MV-4-11 (cell line): Measurements from ENCODE around the gene TNFAIP1.
"Not testable (repeated sequence)": the region's sequence is repeated elsewhere in the genome, so short reads cannot be mapped to it uniquely, and the experiment has no call there.

ENCODE experiments used
- DNase-seq: peaks from one replicate; lab custom pipeline; 2025; lab: John Stamatoyannopoulos, UW

TNFAIP1 gene

DNA sequence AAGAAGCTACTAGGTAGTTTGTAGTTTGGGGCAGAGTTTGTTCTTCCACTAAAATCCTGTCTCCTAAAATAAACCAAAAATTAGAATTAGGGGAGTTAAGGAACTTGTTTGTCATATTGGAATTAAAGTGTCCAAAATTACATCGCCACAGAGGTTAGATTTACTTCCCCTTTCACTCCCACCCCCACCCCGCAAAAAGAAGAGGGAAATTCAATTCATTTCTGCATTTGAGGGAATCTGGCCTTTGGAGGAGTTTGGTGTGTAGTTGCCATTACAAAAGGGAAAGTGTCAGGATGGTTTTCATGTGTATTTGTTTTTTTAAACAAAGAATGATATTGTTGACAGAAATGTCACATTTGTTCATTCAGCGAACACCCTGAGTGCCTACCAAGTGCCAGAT, 10.8 kb upstream of the TNFAIP1 start:
- DNase-seq, result peak; percentile 64

- DNase-seq, result no peak
These were observed 10.3 kb upstream of the TNFAIP1 start for GRCh38 chr17:28325211-28325610.

GRCh38 chr17:28326114-28326513, 9.4 kb upstream of the TNFAIP1 start:
- no peak for DNase-seq

DNA sequence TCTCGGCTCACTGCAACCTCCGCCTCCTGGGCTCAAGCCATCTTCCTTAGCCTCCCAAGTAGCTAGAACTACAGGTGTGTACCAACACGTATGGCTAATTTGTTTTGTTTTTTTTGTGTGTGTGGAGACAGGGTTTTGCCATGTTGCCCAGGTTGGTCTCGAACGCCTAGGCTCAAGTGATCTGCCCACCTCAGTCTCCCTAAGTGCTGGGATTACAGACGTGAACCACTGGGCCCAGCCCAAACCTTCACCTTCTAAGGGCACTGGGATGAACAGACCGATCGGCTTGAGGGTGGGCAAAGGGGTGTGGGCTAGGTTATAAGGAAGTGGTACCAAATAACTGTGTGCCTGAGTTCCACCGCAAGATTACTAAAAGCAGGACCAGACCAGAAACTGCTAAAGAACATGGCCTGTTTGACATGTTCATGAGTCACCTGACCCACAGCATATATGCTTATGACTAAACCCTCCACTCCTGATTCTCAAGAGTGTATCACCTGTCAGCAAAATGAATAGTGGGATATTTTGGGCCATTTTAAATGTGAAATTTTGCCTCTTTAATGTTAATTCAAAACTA, 8.4 kb upstream of the TNFAIP1 start:
- DNase-seq, result no peak

- no peak for DNase-seq
These were observed 7.9 kb upstream of the TNFAIP1 start for GRCh38 chr17:28327709-28328108.

- DNase-seq, result no peak
These were observed 7.2 kb upstream of the TNFAIP1 start for GRCh38 chr17:28328325-28328724.

DNA sequence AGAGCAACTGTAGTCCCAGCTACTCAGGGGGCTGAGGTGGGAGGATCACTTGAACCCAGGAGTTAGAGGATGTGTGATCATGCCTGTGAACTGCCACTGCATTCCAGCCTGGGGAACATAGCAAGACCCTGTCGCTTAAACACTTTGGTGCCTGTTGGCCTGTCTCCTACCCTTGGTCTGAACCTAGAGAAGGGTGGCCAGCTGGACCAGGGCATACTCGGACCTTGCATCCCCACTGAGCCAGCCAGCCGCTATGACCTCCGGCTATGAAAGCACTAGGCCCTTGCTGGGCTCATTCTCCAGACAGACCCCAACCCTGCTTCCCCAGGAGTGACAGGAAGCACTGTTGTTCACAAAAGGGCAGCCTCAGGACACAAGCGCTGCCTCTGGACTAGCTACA, 4.9 kb upstream of the TNFAIP1 start:
- DNase-seq, result no peak

- no peak for DNase-seq
These were observed 3.6 kb upstream of the TNFAIP1 start for GRCh38 chr17:28331891-28332420.

GRCh38 chr17:28333083-28333746, 2.3 kb upstream of the TNFAIP1 start:
- no peak for DNase-seq

- DNase-seq, result peak; percentile 64
These were observed 1.4 kb upstream of the TNFAIP1 start for GRCh38 chr17:28334171-28334570.

DNA sequence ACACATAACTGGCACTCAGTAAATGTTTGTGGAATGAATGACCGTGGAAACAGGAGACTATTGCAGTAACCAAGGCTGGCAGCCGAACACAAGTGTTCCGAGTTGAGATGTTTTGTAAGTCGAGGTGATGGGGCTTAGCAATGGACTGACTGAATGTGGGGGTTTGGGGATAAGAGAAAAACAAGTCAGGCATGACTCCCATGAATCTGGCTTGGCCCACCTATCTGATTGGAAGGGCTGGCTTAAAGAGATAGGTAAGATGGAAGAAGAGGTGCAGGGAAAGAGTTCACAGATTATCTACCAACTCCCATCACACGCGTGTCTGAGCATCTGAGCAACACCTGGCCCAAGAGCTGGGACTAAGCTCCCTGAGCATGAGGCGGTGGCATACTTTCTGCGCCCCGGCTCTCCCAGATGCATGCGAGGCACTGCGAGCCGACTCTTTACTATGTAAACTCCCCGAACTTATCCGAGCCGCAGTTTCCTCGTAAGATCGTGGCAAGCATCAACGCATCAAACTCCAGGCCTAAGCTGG, 828 bp upstream of the TNFAIP1 start:
- DNase-seq, result no peak

DNA sequence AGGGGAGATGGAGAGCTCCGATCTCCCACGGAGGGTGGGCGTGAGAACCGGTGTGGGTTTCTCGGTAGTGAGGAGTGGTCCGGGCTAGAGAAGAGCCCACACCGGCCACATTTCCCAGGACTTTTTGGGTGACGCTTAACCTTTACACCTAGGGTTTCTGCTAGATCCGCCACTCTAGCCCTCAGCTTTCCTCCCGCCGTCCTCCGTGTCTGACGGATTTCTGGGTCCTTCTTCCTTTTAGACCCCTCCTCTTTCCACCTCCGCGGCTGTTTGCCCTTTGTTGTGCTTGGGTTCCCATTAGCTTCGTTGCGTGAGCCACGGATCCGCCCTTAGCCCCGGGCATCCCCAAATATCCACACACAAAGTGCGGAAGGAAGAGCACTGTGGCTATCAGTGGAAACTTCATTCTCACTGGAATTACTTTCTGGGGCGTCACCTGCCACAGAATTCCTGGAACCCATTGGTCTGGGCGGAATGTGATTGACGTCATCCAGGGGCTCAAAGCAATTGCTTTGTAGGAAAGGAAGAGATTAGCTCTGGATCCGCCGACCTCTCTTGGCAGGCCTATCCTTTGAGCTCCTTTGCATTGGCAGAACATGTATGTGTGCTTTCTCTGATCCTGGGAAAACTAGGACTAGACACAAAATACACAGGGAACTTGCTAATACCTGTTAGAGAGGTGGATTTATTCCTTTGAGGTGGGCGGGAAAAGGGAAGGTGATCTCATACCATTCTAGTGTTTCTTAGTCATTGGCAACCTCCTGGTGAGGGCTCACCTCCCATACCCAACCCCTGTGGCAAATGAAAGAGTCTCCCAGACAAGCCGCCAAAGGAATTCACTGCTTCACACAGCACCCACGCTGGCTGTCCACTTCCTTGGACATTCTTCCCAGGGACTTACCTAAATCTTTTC, 654 bp downstream of the TNFAIP1 start:
- DNase-seq, result no peak

GRCh38 chr17:28338056-28338768, 2.7 kb downstream of the TNFAIP1 start:
- no peak for DNase-seq

GRCh38 chr17:28338769-28339212, 3.2 kb downstream of the TNFAIP1 start:
- not testable (repeated sequence) for DNase-seq

- DNase-seq, result no peak
These were observed 3.9 kb downstream of the TNFAIP1 start for GRCh38 chr17:28339431-28339830.

GRCh38 chr17:28340374-28340773, 4.8 kb downstream of the TNFAIP1 start:
- DNase-seq, result no peak

- DNase-seq, result no peak
These were observed 6.0 kb downstream of the TNFAIP1 start for GRCh38 chr17:28341516-28341915.

- no peak for DNase-seq
These were observed 6.8 kb downstream of the TNFAIP1 start for GRCh38 chr17:28342313-28342712.

- DNase-seq, result no peak
These were observed 8.0 kb downstream of the TNFAIP1 start for GRCh38 chr17:28343491-28343932.

DNA sequence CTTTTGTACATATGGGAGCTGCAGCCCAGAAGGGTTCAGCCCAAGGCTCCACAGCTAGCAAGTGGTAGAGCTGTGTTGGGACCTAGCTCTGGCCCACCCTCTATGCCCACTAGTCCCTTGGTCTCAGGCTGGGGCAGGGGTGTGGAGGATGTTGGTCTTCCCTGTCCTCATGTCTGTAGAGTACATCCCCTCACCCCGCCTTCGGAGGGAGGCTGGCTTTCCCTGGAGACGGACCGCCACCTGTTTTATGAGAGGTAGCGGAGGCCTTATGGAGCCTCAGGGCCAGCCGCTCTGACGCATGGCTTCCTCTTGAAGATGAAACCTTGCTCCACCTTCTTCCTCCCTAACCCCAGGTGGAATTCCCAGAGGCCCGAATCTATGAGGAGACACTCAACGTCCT, 8.4 kb downstream of the TNFAIP1 start:
- DNase-seq, result no peak

DNA sequence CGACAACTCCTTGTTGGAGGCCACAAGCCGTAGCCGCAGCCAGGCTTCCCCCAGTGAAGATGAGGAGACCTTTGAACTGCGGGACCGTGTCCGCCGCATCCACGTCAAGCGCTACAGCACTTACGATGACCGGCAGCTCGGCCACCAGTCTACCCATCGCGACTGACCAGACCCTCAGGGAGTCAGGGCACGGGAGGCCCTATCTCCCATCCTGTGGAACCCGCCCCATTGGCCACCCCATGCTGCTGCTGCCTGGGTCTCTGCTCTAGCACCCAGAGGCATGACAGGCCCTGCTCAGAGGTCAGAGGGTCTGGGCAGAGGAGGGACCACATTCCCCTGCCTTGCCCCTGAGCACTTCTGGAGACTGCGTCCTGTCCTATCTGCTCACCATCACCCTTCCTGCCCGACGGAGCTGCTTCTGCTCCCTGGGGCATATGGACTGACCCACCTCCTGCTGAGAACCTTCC, 8.9 kb downstream of the TNFAIP1 start:
- DNase-seq, result no peak
